GM12873 (cell line): Measurements from ENCODE around the gene CEACAM5.
A peak's percentile ranks its signal among the peaks of the same experiment; 100 is the strongest.

Experiments used
- CTCF ChIP-seq: IDR thresholded peaks from 2 replicates; pipeline ENCODE4 v1.5.1; 2012; ENCODE audit warnings: low read depth, mild to moderate bottlenecking, moderate library complexity, low read length, control low read depth; ENCODE audit not compliant: insufficient read depth; ENCODE audit errors: missing control alignments

The CEACAM5 gene

GRCh38 chr19:41700381-41701195, 7.8 kb upstream of the CEACAM5 start:
- no peak for TF ChIP-seq CTCF

GRCh38 chr19:41701401-41702075, 6.9 kb upstream of the CEACAM5 start:
- TF ChIP-seq CTCF, result peak; percentile 71

DNA sequence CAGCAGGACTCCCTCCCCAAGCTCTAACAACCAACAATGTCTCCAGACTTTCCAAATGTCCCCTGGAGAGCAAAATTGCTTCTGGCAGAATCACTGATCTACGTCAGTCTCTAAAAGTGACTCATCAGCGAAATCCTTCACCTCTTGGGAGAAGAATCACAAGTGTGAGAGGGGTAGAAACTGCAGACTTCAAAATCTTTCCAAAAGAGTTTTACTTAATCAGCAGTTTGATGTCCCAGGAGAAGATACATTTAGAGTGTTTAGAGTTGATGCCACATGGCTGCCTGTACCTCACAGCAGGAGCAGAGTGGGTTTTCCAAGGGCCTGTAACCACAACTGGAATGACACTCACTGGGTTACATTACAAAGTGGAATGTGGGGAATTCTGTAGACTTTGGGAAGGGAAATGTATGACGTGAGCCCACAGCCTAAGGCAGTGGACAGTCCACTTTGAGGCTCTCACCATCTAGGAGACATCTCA, 6.2 kb upstream of the CEACAM5 start:
- TF ChIP-seq CTCF, result no peak

- no peak for TF ChIP-seq CTCF
Observed at GRCh38 chr19:41703602-41704293, 4.7 kb upstream of the CEACAM5 start.

DNA sequence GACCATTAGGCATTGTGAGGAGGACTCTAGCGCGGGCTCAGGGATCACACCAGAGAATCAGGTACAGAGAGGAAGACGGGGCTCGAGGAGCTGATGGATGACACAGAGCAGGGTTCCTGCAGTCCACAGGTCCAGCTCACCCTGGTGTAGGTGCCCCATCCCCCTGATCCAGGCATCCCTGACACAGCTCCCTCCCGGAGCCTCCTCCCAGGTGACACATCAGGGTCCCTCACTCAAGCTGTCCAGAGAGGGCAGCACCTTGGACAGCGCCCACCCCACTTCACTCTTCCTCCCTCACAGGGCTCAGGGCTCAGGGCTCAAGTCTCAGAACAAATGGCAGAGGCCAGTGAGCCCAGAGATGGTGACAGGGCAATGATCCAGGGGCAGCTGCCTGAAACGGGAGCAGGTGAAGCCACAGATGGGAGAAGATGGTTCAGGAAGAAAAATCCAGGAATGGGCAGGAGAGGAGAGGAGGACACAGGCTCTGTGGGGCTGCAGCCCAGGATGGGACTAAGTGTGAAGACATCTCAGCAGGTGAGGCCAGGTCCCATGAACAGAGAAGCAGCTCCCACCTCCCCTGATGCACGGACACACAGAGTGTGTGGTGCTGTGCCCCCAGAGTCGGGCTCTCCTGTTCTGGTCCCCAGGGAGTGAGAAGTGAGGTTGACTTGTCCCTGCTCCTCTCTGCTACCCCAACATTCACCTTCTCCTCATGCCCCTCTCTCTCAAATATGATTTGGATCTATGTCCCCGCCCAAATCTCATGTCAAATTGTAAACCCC, 2.8 kb upstream of the CEACAM5 start:
- no peak for TF ChIP-seq CTCF

DNA sequence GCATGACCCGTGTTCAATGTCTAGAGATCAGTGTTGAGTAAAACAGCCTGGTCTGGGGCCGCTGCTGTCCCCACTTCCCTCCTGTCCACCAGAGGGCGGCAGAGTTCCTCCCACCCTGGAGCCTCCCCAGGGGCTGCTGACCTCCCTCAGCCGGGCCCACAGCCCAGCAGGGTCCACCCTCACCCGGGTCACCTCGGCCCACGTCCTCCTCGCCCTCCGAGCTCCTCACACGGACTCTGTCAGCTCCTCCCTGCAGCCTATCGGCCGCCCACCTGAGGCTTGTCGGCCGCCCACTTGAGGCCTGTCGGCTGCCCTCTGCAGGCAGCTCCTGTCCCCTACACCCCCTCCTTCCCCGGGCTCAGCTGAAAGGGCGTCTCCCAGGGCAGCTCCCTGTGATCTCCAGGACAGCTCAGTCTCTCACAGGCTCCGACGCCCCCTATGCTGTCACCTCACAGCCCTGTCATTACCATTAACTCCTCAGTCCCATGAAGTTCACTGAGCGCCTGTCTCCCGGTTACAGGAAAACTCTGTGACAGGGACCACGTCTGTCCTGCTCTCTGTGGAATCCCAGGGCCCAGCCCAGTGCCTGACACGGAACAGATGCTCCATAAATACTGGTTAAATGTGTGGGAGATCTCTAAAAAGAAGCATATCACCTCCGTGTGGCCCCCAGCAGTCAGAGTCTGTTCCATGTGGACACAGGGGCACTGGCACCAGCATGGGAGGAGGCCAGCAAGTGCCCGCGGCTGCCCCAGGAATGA, 1.5 kb upstream of the CEACAM5 start:
- TF ChIP-seq CTCF, result peak; percentile 83
